GM18520 (cell line): ENCODE results near the gene GABRB3.

ENCODE experiments used
- ATAC-seq: cut with Tn5 transposase; IDR thresholded peaks from one replicate; pipeline ENCODE4 v1.9.1; 2021; ENCODE audit not compliant: unreplicated experiment

Gene GABRB3

DNA sequence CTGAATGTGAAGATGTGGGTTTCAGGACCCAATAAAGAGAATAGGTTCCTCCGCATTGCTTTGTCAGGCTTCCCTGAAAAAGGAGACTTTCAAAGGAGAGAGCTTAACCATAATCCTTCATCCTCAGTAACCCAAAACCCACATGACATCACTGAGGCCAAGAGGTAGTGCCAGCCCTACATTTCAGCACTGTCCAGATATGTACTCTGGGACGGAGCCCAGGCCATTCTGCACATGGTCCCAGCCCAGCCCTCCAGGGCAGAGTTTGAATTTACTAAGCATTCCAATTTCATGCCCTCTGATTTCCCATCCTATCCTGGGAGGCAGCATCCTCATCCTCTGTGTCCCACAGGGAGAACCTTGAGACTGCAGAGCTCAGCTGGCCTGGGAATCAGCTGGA, 210.5 kb downstream of the GABRB3 start:
- no peak for ATAC-seq

DNA sequence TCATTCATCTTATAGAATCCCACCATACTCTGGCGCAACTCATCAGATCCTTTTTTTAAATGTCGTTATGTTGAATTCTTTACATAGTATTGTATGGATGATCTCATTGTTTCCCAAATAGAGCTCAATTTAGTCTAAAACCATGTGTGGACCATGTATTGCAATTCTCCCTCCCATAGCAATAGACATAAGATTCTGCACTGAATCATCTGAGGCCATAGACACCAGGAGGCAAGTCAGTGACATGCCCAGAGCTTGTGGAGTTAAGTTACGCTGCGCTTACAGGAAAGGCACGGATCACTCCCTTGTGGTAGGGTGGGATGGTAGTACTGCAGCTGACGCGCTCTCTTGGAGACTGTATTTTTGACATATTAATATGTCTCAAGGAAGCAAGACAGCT, 211.0 kb downstream of the GABRB3 start:
- ATAC-seq: no peak

DNA sequence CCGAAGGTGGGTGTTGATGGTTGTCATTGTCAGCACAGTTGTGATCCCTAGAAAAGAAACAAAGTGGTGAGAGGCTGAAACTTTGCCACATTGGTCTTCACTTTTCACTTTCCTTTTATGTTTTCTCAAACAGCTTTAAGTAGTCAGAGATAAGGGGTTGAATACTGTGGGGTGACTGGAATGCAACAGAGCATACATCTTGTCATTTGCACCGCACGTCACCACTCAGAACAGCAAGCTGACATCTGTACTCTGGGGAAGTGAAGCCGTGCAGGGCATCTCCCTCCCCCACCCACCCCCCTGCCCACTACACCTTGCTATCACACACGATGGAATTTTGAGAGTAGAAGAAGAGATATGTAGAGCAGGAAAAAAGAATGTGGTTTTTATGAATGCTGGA, 211.7 kb downstream of the GABRB3 start:
- no peak for ATAC-seq

DNA sequence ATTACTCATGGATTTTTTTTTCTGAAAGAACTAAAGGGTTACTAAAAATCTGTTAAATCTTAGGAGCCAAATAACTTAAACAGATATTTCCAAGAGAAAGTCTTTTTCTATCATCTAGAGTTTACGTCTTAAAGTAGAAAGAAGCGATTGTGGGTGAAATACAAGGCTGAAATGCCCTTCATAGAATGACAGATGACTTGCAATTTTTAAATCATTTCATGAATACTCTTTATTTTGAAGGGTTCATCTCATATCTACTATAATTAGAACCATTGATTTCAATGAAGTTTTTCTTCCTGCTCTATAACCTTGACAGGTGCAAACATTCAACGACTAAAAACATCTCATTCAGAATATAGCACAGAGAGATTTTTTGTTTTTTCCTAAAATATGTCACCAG, 217.0 kb downstream of the GABRB3 start:
- no peak for ATAC-seq

DNA sequence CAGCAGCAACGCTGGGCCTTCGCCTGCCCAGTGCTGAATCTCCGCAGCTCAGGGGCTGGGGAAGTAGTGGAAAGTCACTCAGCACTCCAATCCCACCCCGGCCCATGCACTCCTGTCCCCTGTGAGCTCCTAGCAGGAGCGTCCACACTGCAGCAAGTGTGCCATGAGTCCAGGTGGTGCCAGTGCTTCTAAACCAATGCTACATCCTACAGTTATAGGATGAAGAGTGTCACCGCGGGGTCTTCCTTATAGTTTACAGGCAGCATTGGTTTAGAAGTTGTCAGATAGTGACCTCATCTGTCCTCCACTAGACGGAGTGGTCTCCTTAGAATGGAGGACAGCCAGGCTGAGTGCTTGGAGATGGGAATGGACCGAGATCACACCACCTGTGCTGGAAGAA, 221.4 kb downstream of the GABRB3 start:
- ATAC-seq: no peak

DNA sequence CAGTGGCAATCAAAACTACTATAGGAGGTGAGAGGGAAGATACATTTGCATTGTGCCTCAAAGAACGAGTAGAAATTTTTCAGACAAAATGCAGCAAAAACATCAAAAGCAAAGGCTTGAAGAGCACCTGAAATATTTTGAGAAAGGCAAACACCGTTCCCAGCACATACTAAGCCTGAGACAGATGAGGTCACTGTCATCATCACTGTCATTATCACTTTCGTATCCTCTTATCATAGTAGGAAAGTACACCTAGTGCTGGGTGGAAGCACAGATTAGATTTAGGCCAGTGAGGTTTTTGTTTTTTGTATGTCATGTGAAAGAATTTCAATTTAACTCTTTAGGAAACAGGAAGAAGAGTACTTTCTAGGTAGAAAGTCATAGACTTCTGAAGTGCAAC, 222.0 kb downstream of the GABRB3 start:
- ATAC-seq: no peak

DNA sequence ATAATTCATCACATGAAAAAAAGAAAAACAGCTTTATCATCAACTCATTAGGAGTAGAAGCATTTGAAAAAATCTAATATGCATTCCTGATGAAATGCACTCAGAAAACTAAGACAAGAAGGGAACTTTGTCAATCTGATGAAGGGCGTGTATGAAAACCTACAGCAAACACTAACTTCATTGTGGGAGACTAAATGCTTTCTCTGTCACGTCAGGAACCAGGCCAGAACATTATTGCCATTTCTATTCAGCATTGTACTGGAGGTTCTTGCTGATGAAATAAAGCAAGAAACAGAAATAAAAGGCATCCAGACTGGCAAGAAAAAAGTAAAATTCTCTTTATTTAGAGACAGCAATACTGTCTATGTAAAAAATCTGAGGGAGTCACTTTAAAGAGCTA, 235.2 kb downstream of the GABRB3 start:
- ATAC-seq: no peak

DNA sequence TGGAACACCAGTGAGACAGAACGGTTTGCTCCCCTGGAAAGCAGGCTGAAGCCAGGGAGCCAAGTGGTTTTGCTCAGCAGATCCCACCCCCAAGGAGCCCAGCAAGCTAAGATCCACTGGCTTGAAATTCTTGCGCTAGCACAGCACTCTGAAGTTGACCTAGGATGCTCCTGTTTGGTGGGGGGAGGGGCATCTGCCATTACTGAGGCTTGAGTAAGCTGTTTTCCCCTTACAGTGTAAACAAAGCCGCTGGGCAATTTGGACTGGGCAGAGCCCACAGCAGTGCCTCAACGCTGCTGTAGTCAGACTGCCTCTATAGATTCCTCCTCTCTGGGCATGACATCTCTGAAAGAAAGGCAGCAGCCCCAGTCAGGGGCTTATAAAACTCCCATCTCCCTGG, 241.4 kb downstream of the GABRB3 start:
- ATAC-seq: no peak

DNA sequence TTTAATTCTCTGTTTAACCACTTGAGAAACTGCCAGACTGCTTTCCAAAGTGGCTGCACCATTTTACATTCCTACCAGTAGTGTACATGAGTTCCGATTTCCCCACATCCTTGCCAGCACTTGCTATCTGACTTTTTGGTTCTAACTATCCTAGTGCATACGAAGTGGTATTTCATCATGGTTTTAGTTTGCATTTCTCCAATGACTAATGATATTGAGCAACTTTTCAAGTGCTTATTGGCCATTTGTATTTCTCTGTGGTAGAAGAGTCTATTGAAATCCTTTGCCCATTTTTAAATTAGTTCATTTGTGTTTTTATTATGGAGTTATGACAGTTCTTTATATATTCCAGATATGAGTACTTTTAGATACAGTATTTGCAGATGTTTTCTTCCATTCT, 247.8 kb downstream of the GABRB3 start:
- no peak for ATAC-seq

DNA sequence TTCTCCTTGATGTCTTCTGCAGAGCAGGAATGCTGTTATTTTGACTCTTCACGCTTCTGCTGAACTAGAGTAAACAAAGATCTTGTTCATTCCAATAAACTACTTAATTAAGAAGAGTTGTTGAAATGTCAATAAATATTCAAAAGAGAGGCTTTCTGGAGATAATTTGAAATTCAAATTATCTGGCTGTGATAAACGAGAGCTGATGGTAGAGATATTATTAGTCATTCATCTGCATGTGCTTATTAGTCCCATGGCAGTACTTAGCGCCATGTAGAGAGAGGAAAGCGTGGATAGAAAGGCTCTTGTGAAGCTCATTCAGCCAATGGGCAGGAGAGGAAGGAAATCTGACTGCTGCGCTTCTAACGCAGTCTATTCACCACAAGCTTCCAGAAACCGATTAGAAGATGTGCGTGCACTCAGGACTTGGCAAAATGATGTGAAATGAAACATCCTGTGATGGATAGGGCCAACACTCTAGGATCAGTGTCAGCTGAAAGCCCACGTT, 251.1 kb downstream of the GABRB3 start:
- no peak for ATAC-seq

DNA sequence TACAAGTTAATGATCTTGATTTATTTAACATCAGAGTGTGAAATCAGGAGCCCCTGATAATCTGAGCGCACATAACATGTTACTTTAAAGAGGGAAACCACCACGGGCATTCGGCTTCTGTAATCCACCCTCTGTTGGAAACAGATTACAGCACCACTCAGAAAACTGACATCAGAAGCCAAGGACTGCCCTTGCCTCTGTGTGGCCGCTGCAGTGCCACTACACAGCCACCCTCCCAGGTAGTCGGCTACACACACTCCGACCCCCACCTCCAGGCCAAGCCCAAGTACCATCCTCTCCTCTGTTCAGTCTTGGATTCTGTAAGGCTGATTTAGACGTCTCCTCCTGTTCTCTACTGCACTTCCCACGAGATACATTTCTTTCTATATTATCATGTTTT, 251.7 kb downstream of the GABRB3 start:
- ATAC-seq: no peak

DNA sequence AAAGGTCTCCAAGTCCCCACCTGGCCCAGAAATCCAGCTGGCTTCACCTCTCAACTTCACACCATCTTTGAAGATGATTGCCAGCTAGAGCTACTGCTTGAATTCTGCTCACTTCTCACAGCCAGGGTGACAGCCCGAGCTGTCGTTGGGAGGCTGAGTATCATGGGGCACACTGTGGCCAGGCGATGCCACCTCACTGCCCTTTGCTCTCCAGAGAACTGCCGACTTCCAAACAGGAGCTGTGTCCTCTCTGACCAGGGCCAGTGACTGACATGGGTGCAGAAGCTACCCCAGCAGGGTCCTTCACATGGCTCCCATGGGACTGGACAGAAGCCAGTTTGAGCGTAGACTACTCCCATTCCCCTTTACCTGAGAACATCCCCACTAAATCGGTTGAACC, 254.0 kb downstream of the GABRB3 start:
- no peak for ATAC-seq

DNA sequence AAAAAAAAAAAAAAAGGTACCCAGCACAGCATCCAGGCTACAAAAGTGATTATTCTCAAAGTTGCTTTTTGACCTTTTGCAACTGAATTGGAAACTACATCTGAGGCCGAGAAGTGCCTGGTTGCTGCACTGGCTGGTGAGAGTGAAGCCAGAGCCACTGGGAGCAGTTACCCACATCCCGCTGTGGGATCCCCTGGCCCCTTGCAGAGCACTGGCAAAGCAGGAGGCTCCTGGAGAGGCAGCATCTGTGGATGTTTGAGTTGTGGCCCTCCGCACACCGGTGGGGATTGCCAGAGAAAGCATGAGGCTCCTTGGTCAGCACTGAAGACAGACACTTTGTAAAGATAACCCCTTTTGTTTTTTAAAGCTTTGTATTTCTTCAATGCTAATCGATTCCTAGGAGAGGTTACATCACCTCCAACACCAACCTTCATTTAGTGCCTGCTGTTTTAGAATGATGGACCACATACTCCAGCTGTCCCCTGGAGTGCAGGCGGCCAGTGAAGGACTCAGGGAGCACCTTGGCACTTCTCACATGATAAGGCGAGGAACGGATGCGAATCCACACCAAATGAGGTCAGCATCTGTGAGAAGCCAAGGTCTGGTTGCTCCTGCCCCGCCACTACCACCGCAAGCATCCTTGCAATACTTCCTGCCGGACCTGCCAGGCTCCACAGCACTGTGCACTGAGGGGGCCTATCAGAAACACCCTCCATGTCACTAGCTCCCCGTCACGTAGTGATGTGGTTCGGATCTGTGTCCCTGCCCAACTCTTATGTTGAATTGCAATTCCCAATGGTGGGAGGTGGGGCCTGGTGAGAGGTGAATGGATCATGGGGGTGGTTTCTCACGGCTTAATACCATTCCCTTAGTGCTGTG, 256.5 kb downstream of the GABRB3 start:
- no peak for ATAC-seq

DNA sequence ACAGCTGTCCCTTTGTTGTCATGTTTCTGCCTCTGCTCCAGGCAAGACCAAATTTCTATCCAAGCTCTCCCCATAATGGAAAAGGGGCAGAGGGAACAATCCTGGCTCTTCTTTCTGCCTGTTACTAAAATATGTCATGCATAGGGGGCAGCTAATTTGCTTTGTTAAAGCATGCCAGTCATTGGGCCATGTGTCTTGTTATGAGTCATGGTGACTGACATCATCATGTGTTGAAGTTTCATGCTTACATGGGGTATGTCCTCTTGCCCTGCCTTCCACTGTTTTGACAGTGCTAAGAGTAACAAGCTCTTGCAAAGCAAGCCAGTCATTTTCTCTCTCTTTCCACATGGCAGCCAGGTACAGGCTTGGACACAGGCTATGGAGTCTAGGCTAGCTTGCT, 268.9 kb downstream of the GABRB3 start:
- ATAC-seq: no peak
